A549 (cell line): Measurements from ENCODE around the gene ADGRB2. TPM values are rescaled to one million over a fixed set of nuclear protein-coding genes. Genes with fewer than 3 reads are reported as not detected.

ENCODE experiments used
- ATAC-seq, 2 experiments: fragments of 200-7000 bp in 1 of 2; fragments of >200 bp in 1 of 2; cut with Nextera tagmentation in 1 of 2; cut with Tn5 transposase in 1 of 2; 3 replicates each; pipeline versions ENCODE4 v1.8.0 to v1.9.1; 2018 to 2020; ENCODE audit warnings: mild to moderate bottlenecking in 1 of 2, moderate library complexity in 1 of 2
- CTCF ChIA-PET: fragments of 300-600 bp; sonication (Branson Sonifier 250); formaldehyde crosslinking; extraction: SDS; loops from one replicate; lab custom pipeline; 2021; ENCODE audit warnings: antibody characterized with exemption, inconsistent platforms; lab: Yijun Ruan, JAX
- POLR2A ChIA-PET: fragments of 350-600 bp; formaldehyde crosslinking; extraction: SDS; loops from one replicate; lab custom pipeline; 2021; ENCODE audit warnings: antibody characterized with exemption, inconsistent platforms; lab: Yijun Ruan, JAX
- DNase-seq, 2 experiments: peaks; one replicate each; pipeline versions ENCODE4 v3.0.0 to v3.0.0-alpha.2; 2011 to 2016; ENCODE audit warnings: low read depth in 1 of 2, low spot score in 1 of 2
- FAIRE-seq: peaks from 2 replicates; lab custom pipeline; 2011; peaks lifted over from hg19 to GRCh38; lab: Jason Lieb, UNC
- H3K27ac ChIP-seq, 2 experiments: fragments of >200 bp; sonication (Bioruptor Twin); formaldehyde crosslinking; 3 replicates each; pipeline ENCODE4 v1.5.1; 2016 to 2017
- H3K4me1 ChIP-seq: fragments of >200 bp; sonication (Bioruptor Twin); formaldehyde crosslinking; 3 replicates; pipeline ENCODE4 v1.6.1; 2016
- H3K4me2 ChIP-seq: fragments of >200 bp; sonication (Bioruptor Twin); formaldehyde crosslinking; 3 replicates; pipeline ENCODE4 v1.6.1; 2016
- H3K4me3 ChIP-seq: fragments of >200 bp; sonication (Bioruptor Twin); formaldehyde crosslinking; 3 replicates; pipeline ENCODE4 v1.5.1; 2016
- H3K9me3 ChIP-seq: fragments of >200 bp; sonication (Bioruptor Twin); formaldehyde crosslinking; 3 replicates; pipeline ENCODE4 v1.6.1; 2016
- ATOH8 ChIP-seq: fragments of 250-450 bp; sonication (Bioruptor Pico); IDR thresholded peaks from 2 replicates; pipeline ENCODE4 v1.5.0; 2020; ENCODE audit warnings: low read depth, mild to moderate bottlenecking, moderate library complexity
- BCL3 ChIP-seq: fragments of >200 bp; sonication (Bioruptor Twin); formaldehyde crosslinking; IDR thresholded peaks from 3 replicates; pipeline ENCODE4 v1.6.1; 2016
- CBX2 ChIP-seq: fragments of 200-600 bp; sonication (generic); IDR thresholded peaks from 2 replicates; pipeline ENCODE4 v1.6.1; 2016; ENCODE audit warnings: low read depth, mild to moderate bottlenecking, borderline replicate concordance
- CEBPB ChIP-seq, 2 experiments: fragments of >200 bp in 1 of 2; sonication (Bioruptor Twin) in 1 of 2; formaldehyde crosslinking in 1 of 2; IDR thresholded peaks; 2 replicates each; pipeline ENCODE4 v1.6.1; 2012 to 2016
- CHD4 ChIP-seq: fragments of 200-600 bp; sonication (generic); IDR thresholded peaks from 2 replicates; pipeline ENCODE4 v1.6.1; 2016; ENCODE audit warnings: antibody characterized with exemption, mild to moderate bottlenecking, borderline replicate concordance
- CTCF ChIP-seq: fragments of >200 bp; sonication (Bioruptor Twin); formaldehyde crosslinking; IDR thresholded peaks from 3 replicates; pipeline ENCODE4 v1.5.1; 2016
- EP300 ChIP-seq, 2 experiments: fragments of >200 bp; sonication (Bioruptor Twin); formaldehyde crosslinking; IDR thresholded peaks; 2 replicates in 1 of 2; 3 replicates in 1 of 2; pipeline ENCODE4 v1.6.1; 2016 to 2017
- FOSB ChIP-seq: fragments of 250-450 bp; sonication (Bioruptor Pico); IDR thresholded peaks from 2 replicates; pipeline ENCODE4 v1.5.0; 2020; ENCODE audit warnings: mild to moderate bottlenecking, moderate library complexity
- FOXS1 ChIP-seq: fragments of 250-450 bp; sonication (Bioruptor Pico); IDR thresholded peaks from 2 replicates; pipeline ENCODE4 v1.5.0; 2020; ENCODE audit warnings: mild to moderate bottlenecking, moderate library complexity
- GATA3 ChIP-seq: IDR thresholded peaks from 2 replicates; pipeline ENCODE4 v1.6.1; 2012; ENCODE audit warnings: borderline replicate concordance
- HDAC2 ChIP-seq: fragments of 200-600 bp; sonication (generic); IDR thresholded peaks from 2 replicates; pipeline ENCODE4 v1.6.1; 2016
- HEYL ChIP-seq: fragments of 250-450 bp; sonication (Bioruptor Pico); IDR thresholded peaks from 2 replicates; pipeline ENCODE4 v1.8.0; 2021; ENCODE audit warnings: mild to moderate bottlenecking, moderate library complexity
- HOXA7 ChIP-seq: fragments of 250-450 bp; sonication (Bioruptor Pico); IDR thresholded peaks from 2 replicates; pipeline ENCODE4 v1.5.0; 2020; ENCODE audit warnings: mild to moderate bottlenecking, moderate library complexity
- HOXB5 ChIP-seq: fragments of 250-450 bp; sonication (Bioruptor Pico); IDR thresholded peaks from 2 replicates; pipeline ENCODE4 v1.5.0; 2020; ENCODE audit warnings: mild to moderate bottlenecking, moderate library complexity
- JUNB ChIP-seq: fragments of >200 bp; sonication (Bioruptor Twin); formaldehyde crosslinking; IDR thresholded peaks from 2 replicates; pipeline ENCODE4 v1.6.1; 2016
- KDM1A ChIP-seq: fragments of 200-600 bp; sonication (generic); IDR thresholded peaks from 2 replicates; pipeline ENCODE4 v1.6.1; 2016; ENCODE audit warnings: low read depth, mild to moderate bottlenecking
- MAFK ChIP-seq: fragments of 450-650 bp; IDR thresholded peaks from 2 replicates; pipeline ENCODE4 v1.6.1; 2014; ENCODE audit not compliant: partially characterized antibody
- MAZ ChIP-seq: fragments of 150-350 bp; IDR thresholded peaks from 2 replicates; pipeline ENCODE4 v1.6.1; 2014; ENCODE audit warnings: antibody characterized with exemption, low read depth, low read length, borderline replicate concordance
- PBX3 ChIP-seq: IDR thresholded peaks from 2 replicates; pipeline ENCODE4 v1.6.1; 2012
- RARB ChIP-seq: fragments of 250-450 bp; sonication (Bioruptor Pico); IDR thresholded peaks from 2 replicates; pipeline ENCODE4 v1.8.0; 2021; ENCODE audit warnings: mild to moderate bottlenecking, moderate library complexity
- RCOR1 ChIP-seq: fragments of 150-350 bp; IDR thresholded peaks from 2 replicates; pipeline ENCODE4 v1.6.1; 2014; ENCODE audit warnings: antibody characterized with exemption, low read length, low read depth
- REST ChIP-seq: fragments of 200-600 bp; sonication (generic); IDR thresholded peaks from 2 replicates; pipeline ENCODE4 v1.6.1; 2016; ENCODE audit warnings: antibody characterized with exemption, mild to moderate bottlenecking, moderate library complexity
- TFCP2L1 ChIP-seq: fragments of 250-450 bp; sonication (Bioruptor Pico); IDR thresholded peaks from 2 replicates; pipeline ENCODE4 v1.5.0; 2021; ENCODE audit warnings: mild to moderate bottlenecking
- TP53 ChIP-seq: fragments of 250-450 bp; sonication (Bioruptor Pico); IDR thresholded peaks from 2 replicates; pipeline ENCODE4 v1.5.0; 2021; ENCODE audit warnings: mild to moderate bottlenecking, moderate library complexity
- ZC3H11A ChIP-seq: fragments of 450-650 bp; IDR thresholded peaks from 2 replicates; pipeline ENCODE4 v1.6.1; 2014; ENCODE audit warnings: antibody characterized with exemption, mild to moderate bottlenecking
- ZFP36 ChIP-seq: fragments of 450-650 bp; IDR thresholded peaks from 2 replicates; pipeline ENCODE4 v1.6.1; 2014; ENCODE audit warnings: borderline replicate concordance; ENCODE audit not compliant: partially characterized antibody
- WGBS: methylation state at CpG from one replicate; pipeline ENCODE4 v1.1.6; 2017; ENCODE audit errors: missing lambda C conversion rate; 5-methylcytosine and 5-hydroxymethylcytosine counted together
- polyA plus RNA-seq, 4 experiments: library from polyadenylated mRNA; depleted of rRNA in 3 of 4; stranded (reverse); fragments of >200 nt; fragmentation: RNase III in 1 of 4; extraction: RNeasy Plus Mini Kit Qiagen cat#74134 plus additional on column Dnase treatment in 1 of 4; gene quantifications; 2 replicates in 3 of 4; 3 replicates in 1 of 4; pipeline ENCODE4 v1.2.3, GENCODE V29; 2011 to 2017

Gene ADGRB2
- polyA plus RNA-seq, 2 of the 4 experiments (the other 2 are of a cell fraction), result 2.3 to 6.6 TPM

GRCh38 chr1:31773861-31774260 is 9.7 kb upstream of the ADGRB2 start:
- Histone ChIP-seq H3K27ac (no peak overlapping the region), H3K4me3 (no peak overlapping the region), H3K4me2 (no peak overlapping the region), H3K4me1 (peaks cover 12% of the 10 kb centered on the region), H3K9me3 (no peaks in the 10 kb centered on the region)
- WGBS, result 65% methylated on average over 5 of the region's 5 CpGs
- FAIRE-seq, result no peak
- ChIA-PET CTCF (no interaction called here), POLR2A (no interaction called here)
- no peak for ATAC-seq
- DNase-seq, result no peak
- no peak for TF ChIP-seq HEYL
- no peak for TF ChIP-seq PBX3
- no peak for TF ChIP-seq ZFP36
- TF ChIP-seq HOXA7 (CRISPR knock-in tag), result no peak
- no peak for TF ChIP-seq TFCP2L1 (CRISPR knock-in tag)
- TF ChIP-seq CHD4, result no peak
- TF ChIP-seq REST, result no peak
- TF ChIP-seq RCOR1, result no peak
- no peak for TF ChIP-seq MAFK
- TF ChIP-seq ATOH8, result no peak
- no peak for TF ChIP-seq FOSB (CRISPR knock-in tag)

- Histone ChIP-seq H3K4me3 (no peak overlapping the region), H3K4me2 (no peak overlapping the region), H3K4me1 (peaks cover 16% of the 10 kb centered on the region), H3K9me3 (no peaks in the 10 kb centered on the region), H3K27ac (no peak overlapping the region)
- ChIA-PET POLR2A (no interaction called here), CTCF (no interaction called here)
- TF ChIP-seq RCOR1, result no peak
- TF ChIP-seq RARB (CRISPR knock-in tag), result no peak
- TF ChIP-seq MAZ, result no peak
- no peak for TF ChIP-seq HDAC2
- no peak for TF ChIP-seq FOXS1 (CRISPR knock-in tag)
- no peak for TF ChIP-seq JUNB
- no peak for TF ChIP-seq HOXB5 (CRISPR knock-in tag)
- TF ChIP-seq KDM1A, result no peak
- no peak for DNase-seq
- 85% methylated on average over 16 of the region's 49 CpGs for WGBS
- FAIRE-seq, result no peak
- no peak for ATAC-seq
Observed at GRCh38 chr1:31772669-31773248, 8.6 kb upstream of the ADGRB2 start.

- WGBS, result 90% methylated on average over 56 of the region's 68 CpGs
- peaks cover 16% of the 10 kb centered on the region for H3K4me1 ChIP-seq
- no peak overlapping the region for H3K27ac ChIP-seq
- ChIA-PET CTCF (no interaction called here), POLR2A (no interaction called here)
- H3K9me3 ChIP-seq, result no peaks in the 10 kb centered on the region
- no peak overlapping the region for H3K4me3 ChIP-seq
- no peak overlapping the region for H3K4me2 ChIP-seq
- ATAC-seq (no peak), DNase-seq (no peak), FAIRE-seq (no peak)
- TF ChIP-seq CEBPB (IDR thresholded peaks at IDR 0.05) (no peak), CTCF (no peak), CBX2 (no peak), ZC3H11A (no peak), BCL3 (no peak), EP300 (IDR thresholded peaks at IDR 0.05) (no peak), GATA3 (no peak), TP53 (CRISPR knock-in tag) (no peak)
Observed at GRCh38 chr1:31771891-31772668, 7.9 kb upstream of the ADGRB2 start.
